GM19468 (cell line): Measurements from ENCODE around the gene LRRC4.

ENCODE experiments used
- ATAC-seq: cut with Tn5 transposase; IDR thresholded peaks from one replicate; pipeline ENCODE4 v1.9.1; 2021; ENCODE audit warnings: mild to moderate bottlenecking, moderate library complexity, moderate number of reproducible peaks; ENCODE audit not compliant: unreplicated experiment; ENCODE audit errors: extremely low read depth

LRRC4 gene

GRCh38 chr7:127983804-127984332, 47.4 kb downstream of the LRRC4 start:
- ATAC-seq, result no peak

DNA sequence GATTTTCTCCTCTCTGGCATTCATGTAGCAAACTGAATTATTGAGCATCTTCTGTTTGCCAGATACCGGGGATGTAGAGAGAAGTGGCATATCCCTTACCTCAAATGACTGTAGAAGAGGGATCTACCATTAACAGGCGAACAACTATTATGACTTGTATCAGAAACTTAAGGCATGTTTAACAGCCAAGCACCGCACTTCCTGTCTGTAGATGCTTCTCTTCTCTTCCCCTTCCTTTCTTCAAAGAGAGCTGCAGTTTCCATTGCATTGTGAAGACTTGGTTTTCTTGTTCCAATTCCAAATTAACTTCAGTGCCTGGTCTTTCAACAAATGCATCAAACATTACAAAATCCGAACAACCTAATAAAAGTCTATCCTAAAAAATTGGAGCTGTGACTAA, 49.3 kb downstream of the LRRC4 start:
- no peak for ATAC-seq

- ATAC-seq, result no peak
Measured at GRCh38 chr7:127980901-127981300, 50.3 kb downstream of the LRRC4 start.

GRCh38 chr7:127979728-127980126, 51.5 kb downstream of the LRRC4 start:
- ATAC-seq, result no peak

GRCh38 chr7:127979113-127979727, 52.0 kb downstream of the LRRC4 start:
- ATAC-seq, result no peak

GRCh38 chr7:127978421-127978820, 52.8 kb downstream of the LRRC4 start:
- ATAC-seq, result no peak
